ENCODE measurements around the gene ZNF90.

DNA sequence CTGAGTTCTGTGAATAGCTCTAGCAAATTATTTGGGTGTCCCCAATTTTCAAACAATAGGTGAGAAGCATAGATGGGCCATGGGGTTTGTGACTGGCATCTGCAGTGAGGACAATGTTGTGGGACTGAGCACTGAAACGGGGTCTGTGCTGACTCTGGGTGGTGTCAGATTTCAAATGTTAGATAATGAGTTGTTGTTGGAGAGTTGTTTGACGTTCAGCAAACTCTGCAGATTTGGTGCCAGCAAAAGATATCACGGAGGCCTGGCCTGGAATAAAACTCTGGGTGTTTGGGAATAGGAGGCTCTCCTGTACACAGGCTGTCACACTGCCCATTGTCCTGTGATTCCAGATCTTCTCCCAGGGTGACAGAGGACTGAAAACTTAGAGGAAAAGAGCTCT lies 2.9 kb downstream of the ZNF90 start:
- no peak for TF ChIP-seq EZH2 (IDR thresholded peaks at IDR 0.05; ENCODE audit: insufficient read depth, poor library complexity, severe bottlenecking)
- no peak for TF ChIP-seq EZH2phosphoT487 (IDR thresholded peaks at IDR 0.05; ENCODE audit: insufficient read depth, low read depth)

Measured in GM23248 (cell line).